H9 (cell line): ENCODE measurements around the gene TBX3. TPM values are rescaled to one million over a fixed set of nuclear protein-coding genes. Genes with fewer than 3 reads are reported as not detected.

Source experiments
- DNase-seq: peaks from one replicate; pipeline ENCODE4 v3.0.0-alpha.2; 2017
- H2AFZ ChIP-seq: one replicate; pipeline ENCODE4 v1.6.1; 2013; ENCODE audit warnings: mild to moderate bottlenecking, low read length, control low read depth, moderate library complexity
- H2AK5ac ChIP-seq: 2 replicates; pipeline ENCODE4 v1.6.1; 2013; ENCODE audit warnings: low read length, control low read depth, mixed read lengths; ENCODE audit not compliant: insufficient read length
- H2BK120ac ChIP-seq: one replicate; pipeline ENCODE4 v1.6.1; 2013; ENCODE audit warnings: low read depth, mild to moderate bottlenecking, low read length, control low read depth, inconsistent platforms; ENCODE audit not compliant: poor library complexity, severe bottlenecking
- H2BK12ac ChIP-seq: 2 replicates; pipeline ENCODE4 v1.6.1; 2013; ENCODE audit warnings: low read length, control low read depth, mixed read lengths, low read depth; ENCODE audit not compliant: insufficient read length
- H2BK15ac ChIP-seq: 2 replicates; pipeline ENCODE4 v1.6.1; 2013; ENCODE audit warnings: low read depth, low read length, control low read depth
- H2BK20ac ChIP-seq: one replicate; pipeline ENCODE4 v1.6.1; 2013; ENCODE audit warnings: low read depth, mild to moderate bottlenecking, low read length, control low read depth, inconsistent platforms; ENCODE audit not compliant: poor library complexity, severe bottlenecking
- H2BK5ac ChIP-seq: 2 replicates; pipeline ENCODE4 v1.6.1; 2013; ENCODE audit warnings: low read length, control low read depth, mixed read lengths; ENCODE audit not compliant: insufficient read length
- H3K14ac ChIP-seq: 2 replicates; pipeline ENCODE4 v1.6.1; 2013; ENCODE audit warnings: low read length, control low read depth; ENCODE audit not compliant: insufficient read depth
- H3K18ac ChIP-seq: 2 replicates; pipeline ENCODE4 v1.6.1; 2013; ENCODE audit warnings: low read depth, mild to moderate bottlenecking, mixed read lengths, low read length, control low read depth; ENCODE audit not compliant: insufficient read length
- H3K23ac ChIP-seq: 2 replicates; pipeline ENCODE4 v1.6.1; 2013; ENCODE audit warnings: low read length, control low read depth, mixed read lengths, low read depth; ENCODE audit not compliant: insufficient read length
- H3K23me2 ChIP-seq: 2 replicates; pipeline ENCODE4 v1.6.1; 2013; ENCODE audit warnings: low read depth, mild to moderate bottlenecking, mixed read lengths, low read length, control low read depth; ENCODE audit not compliant: insufficient read length, poor library complexity, severe bottlenecking
- H3K27ac ChIP-seq: 2 replicates; pipeline ENCODE4 v1.5.1; 2013; ENCODE audit warnings: low read length, control low read depth, mixed read lengths, low read depth; ENCODE audit not compliant: insufficient read length
- H3K27me3 ChIP-seq: 2 replicates; pipeline ENCODE4 v1.6.1; 2013; ENCODE audit warnings: low read length, control low read depth, inconsistent platforms; ENCODE audit not compliant: insufficient read depth
- H3K4ac ChIP-seq: 2 replicates; pipeline ENCODE4 v1.6.1; 2013; ENCODE audit warnings: low read depth, mild to moderate bottlenecking, control low read depth, inconsistent platforms, low read length, moderate library complexity
- H3K4me1 ChIP-seq: 2 replicates; pipeline ENCODE4 v1.6.1; 2013; ENCODE audit warnings: low read length, control low read depth, inconsistent platforms; ENCODE audit not compliant: insufficient read depth
- H3K4me2 ChIP-seq: 2 replicates; pipeline ENCODE4 v1.6.1; 2013; ENCODE audit warnings: low read length, control low read depth, mixed read lengths; ENCODE audit not compliant: insufficient read length, insufficient read depth
- H3K56ac ChIP-seq: 2 replicates; pipeline ENCODE4 v1.6.1; 2013; ENCODE audit warnings: low read depth, mild to moderate bottlenecking, mixed read lengths, low read length, control low read depth; ENCODE audit not compliant: insufficient read length
- H3K79me1 ChIP-seq: 2 replicates; pipeline ENCODE4 v1.6.1; 2013; ENCODE audit warnings: low read depth, mild to moderate bottlenecking, moderate library complexity, low read length, control low read depth, inconsistent platforms; ENCODE audit not compliant: insufficient read depth, poor library complexity, severe bottlenecking
- H3K79me2 ChIP-seq: 2 replicates; pipeline ENCODE4 v1.6.1; 2013; ENCODE audit warnings: low read length, control low read depth, inconsistent platforms; ENCODE audit not compliant: insufficient read depth
- H3K9ac ChIP-seq: 2 replicates; pipeline ENCODE4 v1.6.1; 2013; ENCODE audit warnings: low read length, control low read depth, mixed read lengths; ENCODE audit not compliant: insufficient read length; ENCODE audit errors: extremely low read depth
- H3K9me3 ChIP-seq: one replicate; pipeline ENCODE4 v1.6.1; 2013; ENCODE audit warnings: low read depth, low read length, inconsistent platforms; ENCODE audit not compliant: control insufficient read depth
- H3T11ph ChIP-seq: one replicate; pipeline ENCODE4 v1.6.1; 2013; ENCODE audit warnings: mild to moderate bottlenecking, low read length, control low read depth, inconsistent platforms
- H4K20me1 ChIP-seq: one replicate; pipeline ENCODE4 v1.6.1; 2013; ENCODE audit not compliant: control insufficient read depth, insufficient read length, insufficient read depth
- H4K5ac ChIP-seq: 2 replicates; pipeline ENCODE4 v1.6.1; 2013; ENCODE audit warnings: low read depth, mild to moderate bottlenecking, mixed read lengths, low read length, control low read depth; ENCODE audit not compliant: insufficient read length
- H4K8ac ChIP-seq: replicated peaks from 2 replicates; pipeline ENCODE4 v1.6.1; 2013; ENCODE audit warnings: low read length, control low read depth, mixed read lengths, low read depth; ENCODE audit not compliant: insufficient read length
- H4K91ac ChIP-seq: 2 replicates; pipeline ENCODE4 v1.6.1; 2013; ENCODE audit warnings: low read depth, mild to moderate bottlenecking, moderate library complexity, mixed read lengths, low read length, control low read depth; ENCODE audit not compliant: insufficient read length
- H3K27ac Mint-ChIP-seq, 3 experiments: 2 replicates in 2 of 3; 3 replicates in 1 of 3; pipeline ENCODE4 v1.8.0; 2020 to 2021; ENCODE audit warnings: mixed read lengths in 3 of 3, mild to moderate bottlenecking in 1 of 3, moderate library complexity in 1 of 3
- H3K27me3 Mint-ChIP-seq: 2 replicates; pipeline ENCODE4 v1.8.0; 2021; ENCODE audit warnings: low read depth, mild to moderate bottlenecking, moderate library complexity, mixed read lengths
- H3K36me3 Mint-ChIP-seq, 3 experiments: 2 replicates in 2 of 3; 3 replicates in 1 of 3; pipeline ENCODE4 v1.8.0; 2020 to 2021; ENCODE audit warnings: low read depth in 3 of 3, mixed read lengths in 3 of 3; ENCODE audit not compliant: insufficient read depth in 1 of 3
- H3K4me1 Mint-ChIP-seq, 2 experiments: 2 replicates each; pipeline ENCODE4 v1.8.0; 2020; ENCODE audit warnings: mixed read lengths in 2 of 2
- H3K4me3 Mint-ChIP-seq, 2 experiments: 2 replicates in 1 of 2; 3 replicates in 1 of 2; pipeline ENCODE4 v1.8.0; 2020 to 2021; ENCODE audit warnings: mild to moderate bottlenecking in 2 of 2, mixed read lengths in 2 of 2, moderate library complexity in 1 of 2
- H3K9me3 Mint-ChIP-seq, 2 experiments: 2 replicates in 1 of 2; 3 replicates in 1 of 2; pipeline ENCODE4 v1.8.0; 2020; ENCODE audit warnings: mild to moderate bottlenecking in 2 of 2, mixed read lengths in 2 of 2, moderate library complexity in 1 of 2
- CTCF ChIP-seq: fragments of 200-600 bp; sonication (generic); conservative IDR thresholded peaks from 3 replicates; pipeline ENCODE4 v1.8.0; 2021; ENCODE audit warnings: antibody characterized with exemption, mild to moderate bottlenecking
- WGBS: extraction: QIAGEN DNeasy Blood & Tissue Kit; methylation state at CpG from one replicate; pipeline ENCODE4 v1.1.7; 2013; ENCODE audit warnings: missing lambda C conversion rate, low lambda C conversion rate, mixed read lengths; ENCODE audit not compliant: insufficient read length; ENCODE audit errors: extremely low coverage; 5-methylcytosine and 5-hydroxymethylcytosine counted together
- total RNA-seq: library from RNA; stranded (reverse); gene quantifications from 2 replicates; pipeline ENCODE4 v1.2.1, GENCODE V29; 2021

TBX3 gene
- total RNA-seq, 1 experiment from 2014 or later: 0.04 TPM

DNA sequence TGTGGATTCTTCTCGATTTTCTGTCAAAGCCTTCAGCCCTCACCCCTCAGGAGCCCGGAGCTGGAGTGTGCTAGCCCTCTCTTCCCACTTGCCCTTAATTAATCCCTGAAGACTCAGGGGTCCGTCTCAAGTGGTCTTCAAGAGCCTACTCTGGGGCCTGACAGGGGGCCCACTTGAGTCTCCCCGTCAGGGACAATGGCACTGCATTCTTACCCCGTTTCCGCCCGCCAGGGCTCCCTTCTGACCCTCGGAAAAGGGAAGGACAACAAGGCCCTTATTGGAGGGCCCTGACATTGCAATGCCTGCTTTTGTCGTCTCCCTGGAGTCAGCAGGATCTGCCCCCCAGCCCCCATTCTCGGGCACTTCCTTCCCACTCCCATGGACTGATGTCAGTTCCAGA is 34.4 kb downstream of the TBX3 start:
- H3K4me3 Mint-ChIP-seq: no peak overlapping the region

More for the DNA sequence above, 34.4 kb downstream of the TBX3 start:
- H3K4me1 Mint-ChIP-seq: peaks cover 9% of the 10 kb centered on the region in 2 experiments
- Histone ChIP-seq H2BK120ac (no peak overlapping the region), H3K4ac (no peak overlapping the region), H3K79me1 (no peaks in the 10 kb centered on the region), H3T11ph (no peak overlapping the region), H4K8ac (no peak overlapping the region), H3K27me3 (no peaks in the 10 kb centered on the region), H3K4me2 (no peak overlapping the region), H2BK12ac (no peak overlapping the region), H3K23ac (no peak overlapping the region), H2AFZ (no peak overlapping the region), H4K20me1 (no peaks in the 10 kb centered on the region), H3K14ac (no peak overlapping the region), H3K56ac (no peak overlapping the region), H3K9ac (no peak overlapping the region), H4K91ac (no peak overlapping the region), H2AK5ac (no peak overlapping the region), H4K5ac (no peak overlapping the region), H2BK15ac (no peak overlapping the region), H3K27ac (no peak overlapping the region), H3K23me2 (no peaks in the 10 kb centered on the region), H2BK20ac (no peak overlapping the region), H3K4me1 (no peaks in the 10 kb centered on the region), H3K79me2 (no peaks in the 10 kb centered on the region), H3K9me3 (no peaks in the 10 kb centered on the region), H2BK5ac (no peak overlapping the region), H3K18ac (no peak overlapping the region)
- peak; percentile 54 for DNase-seq
- TF ChIP-seq CTCF: no peak
- no CpG with 5 or more reads among the region's 10 CpGs for WGBS
- H3K27ac Mint-ChIP-seq: no peak overlapping the region
- peaks cover 25% of the 10 kb centered on the region for H3K27me3 Mint-ChIP-seq
- no peaks in the 10 kb centered on the region for H3K36me3 Mint-ChIP-seq
- no peaks in the 10 kb centered on the region for H3K9me3 Mint-ChIP-seq
